Fibroblast of lung (primary cell): ENCODE measurements around the gene SDK2.

Experiments used
- CTCF ChIP-seq, 2 donors: IDR thresholded peaks in 1 of 2; conservative IDR thresholded peaks in 1 of 2; 1 replicate in 1 of 2; 2 replicates in 1 of 2; pipeline ENCODE4 v1.5.1; 2011 to 2012; ENCODE audit warnings: low read length in 2 of 2, control low read depth in 1 of 2, inconsistent platforms in 1 of 2, low read depth in 1 of 2, mild to moderate bottlenecking in 1 of 2
- EZH2 ChIP-seq: IDR thresholded peaks from 2 replicates; pipeline ENCODE4 v1.5.1; 2012; ENCODE audit warnings: low read length, control low read depth, mild to moderate bottlenecking; ENCODE audit errors: missing control alignments

GRCh38 chr17:73533127-73533526, 111.1 kb downstream of the SDK2 start:
- TF ChIP-seq CTCF (conservative IDR thresholded peaks at IDR 0.05 in 1 of 2, IDR thresholded peaks at IDR 0.05 in 1 of 2; ENCODE audit: low read depth in 1 of 2, low read length in 2 of 2): no peak
- no peak for TF ChIP-seq EZH2
